Endodermal cell (in vitro differentiated cells): ENCODE results near the gene FN3K. TPM values are rescaled to one million over a fixed set of nuclear protein-coding genes. Genes with fewer than 3 reads are reported as not detected.
"Not testable (repeated sequence)": the region's sequence is repeated elsewhere in the genome, so short reads cannot be mapped to it uniquely, and the experiment has no call there.

Source experiments
- DNase-seq: peaks from one replicate; pipeline ENCODE4 v3.0.0-alpha.2; 2017
- H3K27ac ChIP-seq: 2 replicates; pipeline ENCODE4 v1.5.1; 2013; ENCODE audit warnings: mild to moderate bottlenecking, low read depth, low read length, moderate library complexity
- H3K27me3 ChIP-seq: 2 replicates; pipeline ENCODE4 v1.6.1; 2013; ENCODE audit warnings: mild to moderate bottlenecking, low read length, moderate library complexity; ENCODE audit not compliant: insufficient read depth, control insufficient read depth, poor library complexity, severe bottlenecking
- H3K36me3 ChIP-seq: 2 replicates; pipeline ENCODE4 v1.7.0; 2013; ENCODE audit warnings: mild to moderate bottlenecking, low read length, moderate library complexity; ENCODE audit not compliant: control insufficient read depth, insufficient read depth
- H3K4me1 ChIP-seq: one replicate; pipeline ENCODE4 v1.7.0; 2013; ENCODE audit warnings: low read length; ENCODE audit not compliant: control insufficient read depth, insufficient read depth
- H3K4me3 ChIP-seq: 2 replicates; pipeline ENCODE4 v1.5.1; 2013; ENCODE audit warnings: mild to moderate bottlenecking, low read length, moderate library complexity
- H3K9ac ChIP-seq: 2 replicates; pipeline ENCODE4 v1.6.1; 2013; ENCODE audit warnings: mild to moderate bottlenecking, low read length, moderate library complexity; ENCODE audit not compliant: poor library complexity, severe bottlenecking; ENCODE audit errors: extremely low read depth
- H3K9me3 ChIP-seq: 2 replicates; pipeline ENCODE4 v1.6.1; 2013; ENCODE audit warnings: mild to moderate bottlenecking, low read length, moderate library complexity; ENCODE audit not compliant: control insufficient read depth
- H3K27ac Mint-ChIP-seq: 2 replicates; pipeline ENCODE4 v1.8.0; 2020; ENCODE audit warnings: mixed read lengths
- H3K27me3 Mint-ChIP-seq: 2 replicates; pipeline ENCODE4 v1.8.0; 2021; ENCODE audit warnings: mild to moderate bottlenecking, mixed read lengths; ENCODE audit not compliant: insufficient read depth
- H3K36me3 Mint-ChIP-seq: 2 replicates; pipeline ENCODE4 v1.8.0; 2020; ENCODE audit warnings: low read depth, mixed read lengths
- H3K4me1 Mint-ChIP-seq: 2 replicates; pipeline ENCODE4 v1.8.0; 2020; ENCODE audit warnings: mixed read lengths
- H3K4me3 Mint-ChIP-seq: 2 replicates; pipeline ENCODE4 v1.8.0; 2020; ENCODE audit warnings: mild to moderate bottlenecking, moderate library complexity, mixed read lengths
- H3K9me3 Mint-ChIP-seq: 2 replicates; pipeline ENCODE4 v1.8.0; 2020; ENCODE audit warnings: mild to moderate bottlenecking, mixed read lengths
- CTCF ChIP-seq: fragments of 200-600 bp; sonication (generic); conservative IDR thresholded peaks from 2 replicates; pipeline ENCODE4 v1.5.0; 2021; ENCODE audit warnings: antibody characterized with exemption, mild to moderate bottlenecking
- WGBS, 2 experiments: methylation state at CpG; one replicate each; pipeline versions ENCODE4 v1.1.5 to v1.1.7; 2013; ENCODE audit warnings: missing lambda C conversion rate in 2 of 2, mixed read lengths in 1 of 2; ENCODE audit not compliant: insufficient coverage in 1 of 2, insufficient read length in 1 of 2; 5-methylcytosine and 5-hydroxymethylcytosine counted together
- total RNA-seq, 2 donors: library from RNA; stranded (reverse); fragmentation: NEBNext Ultra II Directional in 1 of 2; extraction: Animal tissue kit (Norgen Biotek cat#: 25700) in 1 of 2; gene quantifications; 2 replicates in 1 of 2; 3 replicates in 1 of 2; pipeline ENCODE4 v1.2.1, GENCODE V29; 2021

The FN3K gene
- total RNA-seq, 2 donors from 2014 or later: 24.7 to 35.6 TPM

GRCh38 chr17:82776454-82776853 lies 41.0 kb downstream of the FN3K start:
- no peak for TF ChIP-seq CTCF
- Histone ChIP-seq H3K27ac (no peak overlapping the region), H3K36me3 (peaks cover 39% of the 10 kb centered on the region), H3K9ac (no peak overlapping the region), H3K9me3 (no peaks in the 10 kb centered on the region), H3K4me1 (no peaks in the 10 kb centered on the region), H3K27me3 (no peaks in the 10 kb centered on the region), H3K4me3 (no peak overlapping the region)
- no peak for DNase-seq
- Mint-ChIP-seq H3K4me1 (no peaks in the 10 kb centered on the region), H3K27me3 (no peaks in the 10 kb centered on the region), H3K27ac (no peak overlapping the region), H3K9me3 (peaks cover 6% of the 10 kb centered on the region), H3K36me3 (peaks cover 52% of the 10 kb centered on the region), H3K4me3 (no peak overlapping the region)
- 93 to 95% methylated on average over 13 of the region's 13 CpGs for WGBS, 2 experiments

- H3K4me1 ChIP-seq, DNase-seq, H3K4me1 Mint-ChIP-seq, H3K27me3 Mint-ChIP-seq, H3K9me3 ChIP-seq, H3K4me3 Mint-ChIP-seq, H3K9me3 Mint-ChIP-seq, H3K27me3 ChIP-seq, H3K9ac ChIP-seq, H3K4me3 ChIP-seq, H3K27ac ChIP-seq, H3K27ac Mint-ChIP-seq: not testable (repeated sequence)
- 90 to 100% methylated on average over 3 to 18 of the region's 21 CpGs for WGBS, 2 experiments
- peaks cover 43% of the 10 kb centered on the region for H3K36me3 Mint-ChIP-seq
- H3K36me3 ChIP-seq: peaks cover 33% of the 10 kb centered on the region
- TF ChIP-seq CTCF: peak; percentile 67
Measured at GRCh38 chr17:82777778-82778375, 42.5 kb downstream of the FN3K start.

- TF ChIP-seq CTCF: no peak
- Histone ChIP-seq H3K4me1 (no peaks in the 10 kb centered on the region), H3K9ac (no peak overlapping the region), H3K36me3 (peaks cover 44% of the 10 kb centered on the region), H3K27ac (no peak overlapping the region), H3K9me3 (no peaks in the 10 kb centered on the region), H3K4me3 (no peak overlapping the region), H3K27me3 (no peaks in the 10 kb centered on the region)
- Mint-ChIP-seq H3K4me1 (no peaks in the 10 kb centered on the region), H3K36me3 (peaks cover 44% of the 10 kb centered on the region), H3K9me3 (peaks cover 6% of the 10 kb centered on the region), H3K4me3 (no peak overlapping the region), H3K27me3 (no peaks in the 10 kb centered on the region), H3K27ac (no peak overlapping the region)
- DNase-seq: no peak
- WGBS, 2 experiments: 94 to 97% methylated on average over 18 to 23 of the region's 23 CpGs
Measured at GRCh38 chr17:82779541-82779940, 44.1 kb downstream of the FN3K start.
